ENCODE measurements around the gene RPP14. TPM values are rescaled to one million over a fixed set of nuclear protein-coding genes. Genes with fewer than 3 reads are reported as not detected.

Gene RPP14
- total and polyA plus RNA-seq, 3 donors from 2014 or later, result 13.8 to 18.4 (median 17.0) TPM

- Histone ChIP-seq H3K27me3 (no peaks in the 10 kb centered on the region), H3K36me3 (ENCODE audit: low read depth, missing control alignments) (no peaks in the 10 kb centered on the region), H3K27ac (no peak overlapping the region), H3K9me3 (no peaks in the 10 kb centered on the region), H3K4me3 (no peak overlapping the region), H3K4me1 (peaks cover 15% of the 10 kb centered on the region)
- intact Hi-C loops (cut with DNase I; ENCODE audit: low total_unique reads), result no loop called here
- no peak for TF ChIP-seq POLR2A (IDR thresholded peaks at IDR 0.05)
- TF ChIP-seq, protein P1, sequence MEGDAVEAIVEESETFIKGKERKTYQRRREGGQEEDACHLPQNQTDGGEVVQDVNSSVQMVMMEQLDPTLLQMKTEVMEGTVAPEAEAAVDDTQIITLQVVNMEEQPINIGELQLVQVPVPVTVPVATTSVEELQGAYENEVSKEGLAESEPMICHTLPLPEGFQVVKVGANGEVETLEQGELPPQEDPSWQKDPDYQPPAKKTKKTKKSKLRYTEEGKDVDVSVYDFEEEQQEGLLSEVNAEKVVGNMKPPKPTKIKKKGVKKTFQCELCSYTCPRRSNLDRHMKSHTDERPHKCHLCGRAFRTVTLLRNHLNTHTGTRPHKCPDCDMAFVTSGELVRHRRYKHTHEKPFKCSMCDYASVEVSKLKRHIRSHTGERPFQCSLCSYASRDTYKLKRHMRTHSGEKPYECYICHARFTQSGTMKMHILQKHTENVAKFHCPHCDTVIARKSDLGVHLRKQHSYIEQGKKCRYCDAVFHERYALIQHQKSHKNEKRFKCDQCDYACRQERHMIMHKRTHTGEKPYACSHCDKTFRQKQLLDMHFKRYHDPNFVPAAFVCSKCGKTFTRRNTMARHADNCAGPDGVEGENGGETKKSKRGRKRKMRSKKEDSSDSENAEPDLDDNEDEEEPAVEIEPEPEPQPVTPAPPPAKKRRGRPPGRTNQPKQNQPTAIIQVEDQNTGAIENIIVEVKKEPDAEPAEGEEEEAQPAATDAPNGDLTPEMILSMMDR (IDR thresholded peaks at IDR 0.05), result no peak
- 6 to 19% methylated on average over 1 of the region's 1 CpG for WGBS, 2 donors
- peak; percentile 58 for DNase-seq
Measured at GRCh38 chr3:58308728-58309127, 2.7 kb downstream of the RPP14 start.

GRCh38 chr3:58317811-58318210 is 11.8 kb downstream of the RPP14 start:
- Histone ChIP-seq H3K4me3 (no peak overlapping the region), H3K9me3 (no peaks in the 10 kb centered on the region), H3K36me3 (ENCODE audit: low read depth, missing control alignments) (no peaks in the 10 kb centered on the region), H3K4me1 (no peaks in the 10 kb centered on the region), H3K27me3 (no peaks in the 10 kb centered on the region), H3K27ac (no peak overlapping the region)
- no peak for DNase-seq
- TF ChIP-seq, protein P1 (IDR thresholded peaks at IDR 0.05), result no peak
- no peak for TF ChIP-seq POLR2A (IDR thresholded peaks at IDR 0.05)
- 80 to 84% methylated on average over 2 of the region's 2 CpGs for WGBS, 2 donors
- intact Hi-C loops (cut with DNase I; ENCODE audit: low total_unique reads), result no loop called here

- WGBS, 2 donors, result 94 to 95% methylated on average over 7 of the region's 7 CpGs
- Histone ChIP-seq H3K27me3 (no peaks in the 10 kb centered on the region), H3K27ac (no peak overlapping the region), H3K4me3 (no peak overlapping the region), H3K9me3 (no peaks in the 10 kb centered on the region), H3K36me3 (ENCODE audit: low read depth, missing control alignments) (no peaks in the 10 kb centered on the region), H3K4me1 (peaks cover 4% of the 10 kb centered on the region)
- no peak for DNase-seq
- TF ChIP-seq, protein P1 (IDR thresholded peaks at IDR 0.05), result no peak
- no peak for TF ChIP-seq POLR2A (IDR thresholded peaks at IDR 0.05)
- intact Hi-C loops (cut with DNase I; ENCODE audit: low total_unique reads), result loop anchor here (10.0 kb wide), 1 partner anchor 93 kb away; no protein-coding TSS in a partner anchor
Measured at GRCh38 chr3:58321791-58322190, 15.7 kb downstream of the RPP14 start.

DNA sequence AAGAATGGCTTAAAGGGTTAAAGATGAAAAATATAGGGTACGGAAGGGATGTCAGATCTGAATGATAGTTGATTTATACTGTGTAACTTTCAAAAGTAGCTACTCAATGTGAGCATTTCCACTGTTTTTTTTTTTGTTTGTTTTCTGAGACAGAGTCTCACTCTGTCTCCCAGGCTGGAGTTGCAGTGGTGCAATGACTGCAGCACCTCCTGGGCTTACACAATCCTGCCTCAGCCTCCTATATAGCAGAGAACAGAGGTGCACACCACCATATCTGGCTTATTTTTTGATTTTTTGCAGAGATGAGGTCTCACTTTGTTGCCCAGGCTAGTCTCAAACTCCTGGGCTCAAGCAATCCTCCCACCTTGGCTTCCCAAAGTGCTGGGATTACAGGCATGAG is 16.7 kb downstream of the RPP14 start:
- DNase-seq, result no peak
- no peak for TF ChIP-seq POLR2A (IDR thresholded peaks at IDR 0.05)
- TF ChIP-seq, protein P1 (IDR thresholded peaks at IDR 0.05), result no peak
- Histone ChIP-seq H3K27me3 (no peaks in the 10 kb centered on the region), H3K4me3 (no peak overlapping the region), H3K27ac (no peak overlapping the region), H3K9me3 (no peaks in the 10 kb centered on the region), H3K4me1 (peaks cover 4% of the 10 kb centered on the region), H3K36me3 (ENCODE audit: low read depth, missing control alignments) (no peaks in the 10 kb centered on the region)
- WGBS, 2 donors, result 48 to 74% methylated on average over 1 of the region's 1 CpG
- intact Hi-C loops (cut with DNase I; ENCODE audit: low total_unique reads), result loop anchor here (10.0 kb wide), 1 partner anchor 92 kb away; no protein-coding TSS in a partner anchor
